ENCODE measurements around the gene PLB1.

Gene PLB1

GRCh38 chr2:28619213-28620196, 123.6 kb downstream of the PLB1 start:
- CTCF ChIA-PET, result interaction anchor here (3.0 kb wide), 1 partner anchor 26 kb away, joined by 28 read pairs; no protein-coding TSS in a partner anchor
- Mint-ChIP-seq H3K9me3 (peaks cover 8% of the 10 kb centered on the region), H3K4me1 (peaks cover 73% of the 10 kb centered on the region), H3K27me3 (no peaks in the 10 kb centered on the region), H3K4me3 (no peak overlapping the region), H3K36me3 (peaks cover 5% of the 10 kb centered on the region), H3K27ac (peak overlapping the region; percentile 46)
- DNase-seq, result no peak

GRCh38 chr2:28620291-28620793, 124.5 kb downstream of the PLB1 start:
- CTCF ChIA-PET, result interaction anchor here (1.0 to 3.0 kb wide), 2 partner anchors 26 to 129 kb away, joined by 3 to 28 read pairs; no protein-coding TSS in a partner anchor
- DNase-seq, result no peak

GRCh38 chr2:28620801-28621171, 124.9 kb downstream of the PLB1 start:
- peaks cover 5% of the 10 kb centered on the region for H3K36me3 Mint-ChIP-seq
- H3K4me1 Mint-ChIP-seq, result peaks cover 86% of the 10 kb centered on the region
- no peaks in the 10 kb centered on the region for H3K27me3 Mint-ChIP-seq
- peaks cover 8% of the 10 kb centered on the region for H3K9me3 Mint-ChIP-seq
- peak overlapping the region; percentile 94 for H3K27ac Mint-ChIP-seq
- DNase-seq, result no peak
- CTCF ChIA-PET, result interaction anchor here (0.9 to 3.0 kb wide), 4 partner anchors 9 to 128 kb away, joined by 3 to 28 read pairs (median 3); no protein-coding TSS in a partner anchor
- H3K4me3 Mint-ChIP-seq, result no peak overlapping the region

More at GRCh38 chr2:28620291-28620793, 124.5 kb downstream of the PLB1 start:
- H3K4me3 Mint-ChIP-seq, result no peak overlapping the region
- peaks cover 5% of the 10 kb centered on the region for H3K36me3 Mint-ChIP-seq
- H3K4me1 Mint-ChIP-seq, result peaks cover 81% of the 10 kb centered on the region
- peak overlapping the region; percentile 94 for H3K27ac Mint-ChIP-seq
- peaks cover 8% of the 10 kb centered on the region for H3K9me3 Mint-ChIP-seq
- no peaks in the 10 kb centered on the region for H3K27me3 Mint-ChIP-seq

- Mint-ChIP-seq H3K36me3 (peaks cover 5% of the 10 kb centered on the region), H3K27me3 (no peaks in the 10 kb centered on the region), H3K4me3 (peak overlapping the region; percentile 37), H3K9me3 (peaks cover 8% of the 10 kb centered on the region), H3K27ac (peak overlapping the region; percentile 94), H3K4me1 (peaks cover 91% of the 10 kb centered on the region)
- CTCF ChIA-PET, result interaction anchor here (0.7 to 3.0 kb wide), 5 partner anchors 8 to 128 kb away, joined by 3 to 28 read pairs (median 3); no protein-coding TSS in a partner anchor
- peak; percentile 87 for DNase-seq
Observed at GRCh38 chr2:28621172-28622100, 125.6 kb downstream of the PLB1 start.

- Mint-ChIP-seq H3K4me1 (peaks cover 98% of the 10 kb centered on the region), H3K36me3 (peaks cover 5% of the 10 kb centered on the region), H3K9me3 (peaks cover 8% of the 10 kb centered on the region), H3K27me3 (no peaks in the 10 kb centered on the region), H3K27ac (peak overlapping the region; percentile 94), H3K4me3 (peak overlapping the region; percentile 37)
- CTCF ChIA-PET, result interaction anchor here (0.7 to 4.0 kb wide), 2 partner anchors 16 to 28 kb away, joined by 3 to 29 read pairs; no protein-coding TSS in a partner anchor
- DNase-seq, result no peak
Observed at GRCh38 chr2:28622101-28622499, 126.2 kb downstream of the PLB1 start.

GRCh38 chr2:28623582-28624405, 127.9 kb downstream of the PLB1 start:
- Mint-ChIP-seq H3K27ac (peak overlapping the region; percentile 89), H3K4me1 (peaks cover 94% of the 10 kb centered on the region), H3K9me3 (peaks cover 8% of the 10 kb centered on the region), H3K36me3 (peaks cover 5% of the 10 kb centered on the region), H3K4me3 (no peak overlapping the region), H3K27me3 (no peaks in the 10 kb centered on the region)
- CTCF ChIA-PET, result interaction anchor here (0.9 to 4.0 kb wide), 4 partner anchors 9 to 29 kb away, joined by 3 to 29 read pairs (median 6); no protein-coding TSS in a partner anchor
- DNase-seq, result no peak

GRCh38 chr2:28624436-28624792, 128.6 kb downstream of the PLB1 start:
- Mint-ChIP-seq H3K9me3 (peaks cover 8% of the 10 kb centered on the region), H3K4me3 (no peak overlapping the region), H3K27me3 (no peaks in the 10 kb centered on the region), H3K36me3 (peaks cover 5% of the 10 kb centered on the region), H3K4me1 (peaks cover 88% of the 10 kb centered on the region), H3K27ac (peak overlapping the region; percentile 89)
- CTCF ChIA-PET, result interaction anchor here (1.1 to 4.0 kb wide), 4 partner anchors 9 to 57 kb away, joined by 4 to 29 read pairs (median 7); no protein-coding TSS in a partner anchor
- no peak for DNase-seq

- Mint-ChIP-seq H3K36me3 (peaks cover 5% of the 10 kb centered on the region), H3K4me3 (peak overlapping the region; percentile 24), H3K9me3 (peaks cover 8% of the 10 kb centered on the region), H3K27me3 (no peaks in the 10 kb centered on the region), H3K27ac (peak overlapping the region; percentile 89), H3K4me1 (peaks cover 81% of the 10 kb centered on the region)
- CTCF ChIA-PET, result interaction anchor here (1.1 to 4.0 kb wide), 4 partner anchors 10 to 58 kb away, joined by 4 to 29 read pairs (median 7); no protein-coding TSS in a partner anchor
- DNase-seq, result peak; percentile 79
Observed at GRCh38 chr2:28624793-28625701, 129.2 kb downstream of the PLB1 start.

- Mint-ChIP-seq H3K36me3 (peaks cover 5% of the 10 kb centered on the region), H3K27ac (peak overlapping the region; percentile 50), H3K9me3 (peaks cover 8% of the 10 kb centered on the region), H3K4me3 (no peak overlapping the region), H3K4me1 (peaks cover 70% of the 10 kb centered on the region), H3K27me3 (peaks cover 5% of the 10 kb centered on the region)
- CTCF ChIA-PET, result no interaction called here
- DNase-seq, result no peak
Observed at GRCh38 chr2:28626376-28626775, 130.5 kb downstream of the PLB1 start.

GRCh38 chr2:28626891-28627421, 131.1 kb downstream of the PLB1 start:
- CTCF ChIA-PET, result no interaction called here
- Mint-ChIP-seq H3K27me3 (peaks cover 9% of the 10 kb centered on the region), H3K4me1 (peaks cover 64% of the 10 kb centered on the region), H3K36me3 (peaks cover 5% of the 10 kb centered on the region), H3K4me3 (no peak overlapping the region), H3K9me3 (peaks cover 8% of the 10 kb centered on the region), H3K27ac (no peak overlapping the region)
- DNase-seq, result no peak

- Mint-ChIP-seq H3K4me3 (no peak overlapping the region), H3K9me3 (peaks cover 7% of the 10 kb centered on the region), H3K27ac (no peak overlapping the region), H3K4me1 (peaks cover 55% of the 10 kb centered on the region), H3K36me3 (peaks cover 3% of the 10 kb centered on the region), H3K27me3 (peaks cover 13% of the 10 kb centered on the region)
- CTCF ChIA-PET, result no interaction called here
- DNase-seq, result peak; percentile 7
Observed at GRCh38 chr2:28627722-28628480, 132.0 kb downstream of the PLB1 start.

Measured in activated naive CD4-positive, alpha-beta T cell treated with anti-CD3 and anti-CD28 coated beads, Interleukin-2, amount 10 ng/mL, durations not matched to agents 7 days and 5 days (primary cell).